ENCODE data around the gene STX16. TPM values are rescaled to one million over a fixed set of nuclear protein-coding genes. Genes with fewer than 3 reads are reported as not detected.

The STX16 gene
- total RNA-seq, 1 donor from 2014 or later, result 44.9 TPM

GRCh38 chr20:58708246-58708931 is 57.3 kb downstream of the STX16 start:
- DNase-seq (ENCODE audit: low spot score), result peak; percentile 78

GRCh38 chr20:58709013-58709702 is 58.1 kb downstream of the STX16 start:
- DNase-seq (ENCODE audit: low spot score), result peak; percentile 65

GRCh38 chr20:58709703-58710039 is 58.6 kb downstream of the STX16 start:
- DNase-seq (ENCODE audit: low spot score), result no peak

- DNase-seq (ENCODE audit: low spot score), result peak; percentile 80
Observed at GRCh38 chr20:58710481-58711265, 59.6 kb downstream of the STX16 start.

- peak; percentile 71 for DNase-seq (ENCODE audit: low spot score)
Observed at GRCh38 chr20:58711266-58712051, 60.4 kb downstream of the STX16 start.

GRCh38 chr20:58712151-58712791 is 61.2 kb downstream of the STX16 start:
- peak; percentile 83 for DNase-seq (ENCODE audit: low spot score)

GRCh38 chr20:58712806-58713731 is 62.0 kb downstream of the STX16 start:
- peak; percentile 84 for DNase-seq (ENCODE audit: low spot score)

- DNase-seq (ENCODE audit: low spot score), result peak; percentile 87
Observed at GRCh38 chr20:58713801-58714339, 62.8 kb downstream of the STX16 start.

GRCh38 chr20:58714340-58714922 is 63.3 kb downstream of the STX16 start:
- peak; percentile 79 for DNase-seq (ENCODE audit: low spot score)

GRCh38 chr20:58714923-58715351 is 63.9 kb downstream of the STX16 start:
- peak; percentile 72 for DNase-seq (ENCODE audit: low spot score)

GRCh38 chr20:58715391-58715800 is 64.3 kb downstream of the STX16 start:
- peak; percentile 68 for DNase-seq (ENCODE audit: low spot score)

GRCh38 chr20:58715801-58716475 is 64.9 kb downstream of the STX16 start:
- peak; percentile 69 for DNase-seq (ENCODE audit: low spot score)

GRCh38 chr20:58716476-58717277 is 65.6 kb downstream of the STX16 start:
- peak; percentile 87 for DNase-seq (ENCODE audit: low spot score)

GRCh38 chr20:58717278-58718091 is 66.4 kb downstream of the STX16 start:
- DNase-seq (ENCODE audit: low spot score), result peak; percentile 75

GRCh38 chr20:58718121-58718563 is 67.1 kb downstream of the STX16 start:
- peak; percentile 39 for DNase-seq (ENCODE audit: low spot score)

GRCh38 chr20:58718729-58719128 is 67.6 kb downstream of the STX16 start:
- peak; percentile 59 for DNase-seq (ENCODE audit: low spot score)

Measured in mesenteric fat pad (tissue), 1 donor.